GOT3 (cell line): ENCODE measurements around the gene ZNF692.
"Not testable (repeated sequence)": the region's sequence is repeated elsewhere in the genome, so short reads cannot be mapped to it uniquely, and the experiment has no call there.

Source experiments
- DNase-seq: peaks from one replicate; lab custom pipeline; 2025; ENCODE audit warnings: mixed read lengths; lab: John Stamatoyannopoulos, UW

The ZNF692 gene

DNA sequence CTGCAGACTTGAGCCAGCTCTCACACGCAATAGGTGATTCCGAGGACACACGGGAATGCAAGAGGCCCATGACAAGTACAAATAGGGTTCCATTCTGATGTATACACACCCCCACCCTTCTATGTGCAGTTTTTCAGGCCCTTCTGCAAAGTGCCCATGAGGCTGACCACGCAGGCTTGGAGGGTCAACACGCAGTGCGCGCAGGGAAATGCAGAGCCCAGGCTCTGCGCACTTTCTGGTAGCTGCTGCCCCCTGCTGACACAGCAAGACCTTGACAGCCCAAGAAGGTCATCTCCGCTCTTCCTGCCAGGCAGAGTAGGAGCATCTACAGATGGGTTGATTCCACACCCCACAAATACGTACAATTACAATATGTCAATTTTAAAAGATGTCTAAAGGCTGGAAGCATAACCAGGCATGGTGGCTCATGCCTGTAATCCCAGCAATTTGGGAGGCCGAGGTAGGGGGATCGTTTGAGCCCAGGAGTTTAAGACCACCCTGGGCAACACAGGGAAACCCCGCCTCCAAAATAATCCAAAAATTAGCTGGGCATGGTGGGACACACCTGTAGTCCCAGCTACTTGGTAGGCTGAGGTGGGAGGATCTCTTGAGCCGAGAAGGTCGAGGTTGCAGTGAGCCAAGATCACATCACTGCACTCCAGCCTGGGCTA lies 51.7 kb downstream of the ZNF692 start:
- no peak for DNase-seq

GRCh38 chr1:248805876-248806275 lies 53.0 kb downstream of the ZNF692 start:
- DNase-seq = no peak

DNA sequence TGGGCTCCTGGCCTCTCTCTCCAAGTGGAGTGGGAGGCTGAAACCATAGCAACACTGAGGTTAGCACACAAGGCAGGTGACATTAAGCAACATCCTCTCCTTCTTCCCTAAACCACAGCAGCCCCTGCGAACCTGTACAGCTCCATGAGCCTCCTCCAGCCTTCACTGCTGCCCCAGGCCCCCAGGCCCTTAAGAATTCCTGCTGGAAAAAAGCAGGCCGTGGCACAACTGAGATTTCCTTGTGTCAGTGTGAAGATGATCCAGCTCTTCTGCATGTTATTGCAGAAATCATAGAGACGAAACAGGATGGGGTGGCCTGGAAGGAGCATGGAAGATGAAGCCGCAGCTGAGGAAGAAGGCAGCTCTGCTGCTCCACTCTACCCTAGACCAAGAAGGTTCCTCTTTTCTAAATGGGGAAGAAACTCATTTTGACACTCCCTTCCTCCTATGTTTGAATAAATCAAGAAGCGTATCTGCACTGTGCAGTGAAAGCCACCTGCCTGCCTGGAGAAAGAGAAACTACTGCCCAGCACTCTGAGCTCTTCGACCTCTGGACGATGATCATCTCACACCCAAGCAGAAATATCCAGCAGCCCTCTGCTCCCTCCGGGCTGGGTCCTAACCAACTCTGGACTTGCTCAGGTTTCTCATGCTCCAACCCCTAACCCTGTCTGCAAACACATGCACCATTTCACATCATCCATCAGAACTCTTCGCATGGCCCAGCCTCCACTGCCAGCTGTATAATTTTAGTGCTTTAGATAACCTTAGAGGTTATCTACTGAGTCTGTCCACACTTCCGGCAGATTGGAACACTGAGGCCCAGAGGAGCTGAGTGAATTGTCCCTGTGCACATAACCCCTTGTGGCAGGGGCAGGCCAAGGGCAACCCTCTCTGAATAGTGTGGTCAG lies 53.9 kb downstream of the ZNF692 start:
- DNase-seq = no peak

GRCh38 chr1:248803501-248803900 lies 55.4 kb downstream of the ZNF692 start:
- DNase-seq = not testable (repeated sequence)

- no peak for DNase-seq
Measured at GRCh38 chr1:248802454-248802853, 56.4 kb downstream of the ZNF692 start.

DNA sequence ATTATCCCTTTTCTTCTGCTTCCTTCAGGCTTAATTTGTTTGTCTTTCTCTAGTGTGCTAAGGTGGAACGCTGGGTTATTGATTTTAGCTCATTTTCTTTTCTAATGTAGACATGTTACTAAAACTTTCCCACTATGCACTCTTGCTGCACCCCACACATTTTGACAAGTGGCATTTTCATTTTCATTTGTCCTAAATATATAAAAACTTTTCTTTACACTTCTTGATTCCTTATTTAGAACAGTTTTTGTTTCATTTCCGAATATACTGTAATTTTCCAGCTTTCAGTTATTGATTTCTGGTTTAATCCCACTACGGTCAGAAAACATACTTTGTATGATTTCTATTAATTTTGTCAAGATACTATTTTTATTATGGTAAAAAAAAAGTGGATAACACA lies 58.4 kb downstream of the ZNF692 start:
- no peak for DNase-seq
